Measurements from ENCODE around the gene LIMS2.

Gene LIMS2

GRCh38 chr2:127640082-127641072, 35.0 kb downstream of the LIMS2 start:
- Histone ChIP-seq H3K4me3 (ENCODE audit: low read length in 2 of 2) (no peak overlapping the region), H2BK12ac (ENCODE audit: low read length) (peak overlapping the region; percentile 43), H3K36me3 (replicated peaks in 1 of 2; ENCODE audit: control insufficient read depth in 2 of 2, insufficient read depth in 2 of 2, low read length in 2 of 2) (no peaks in the 10 kb centered on the region), H2BK120ac (ENCODE audit: low read depth, low read length) (peak overlapping the region; percentile 38), H4K8ac (ENCODE audit: low read depth, low read length) (no peak overlapping the region), H3K14ac (ENCODE audit: low read length) (peak overlapping the region; percentile 32), H3K9me3 (replicated peaks in 1 of 2; ENCODE audit: control insufficient read depth in 2 of 2, insufficient read depth in 1 of 2, low read depth in 1 of 2, low read length in 2 of 2) (no peaks in the 10 kb centered on the region), H2BK15ac (ENCODE audit: low read length) (peak overlapping the region; percentile 80), H3K4ac (ENCODE audit: low read length) (peak overlapping the region; percentile 31), H3K27me3 (ENCODE audit: control insufficient read depth in 3 of 3, insufficient read depth in 3 of 3, low read depth in 1 of 3, low read length in 3 of 3) (peaks cover 0 to 2% (median 0%) of the 10 kb centered on the region in 3 experiments), H3K23ac (ENCODE audit: low read depth, low read length, poor library complexity) (peak overlapping the region; percentile 18), H2BK5ac (ENCODE audit: low read length) (no peak overlapping the region), H2AK5ac (ENCODE audit: low read depth, low read length) (peak overlapping the region; percentile 89), H3K4me1 (ENCODE audit: control insufficient read depth in 2 of 2, insufficient read depth in 1 of 2, low read depth in 1 of 2, low read length in 2 of 2) (peaks cover 13 to 20% of the 10 kb centered on the region in 2 donors), H3K9ac (ENCODE audit: low read depth, low read length, poor library complexity) (peak overlapping the region; percentile 24), H3K4me2 (ENCODE audit: insufficient read depth, low read length, poor library complexity, severe bottlenecking) (no peak overlapping the region), H3K18ac (ENCODE audit: low read length) (peak overlapping the region; percentile 73), H3K79me1 (ENCODE audit: low read depth, low read length) (no peaks in the 10 kb centered on the region), H3K27ac (replicated peaks; ENCODE audit: low read length) (no peak overlapping the region), H4K91ac (ENCODE audit: low read depth, low read length, poor library complexity) (no peak overlapping the region), H2AFZ (ENCODE audit: low read length) (peak overlapping the region; percentile 84)
- WGBS, 2 donors (ENCODE audit: extremely low coverage in 2 of 2, insufficient read length in 2 of 2, insufficient replicate concordance in 1 of 2), result no CpG with 5 or more reads among the region's 25 CpGs
- no peak for DNase-seq (ENCODE audit: low spot score)

GRCh38 chr2:127639111-127639474, 36.2 kb downstream of the LIMS2 start:
- Histone ChIP-seq H4K8ac (ENCODE audit: low read depth, low read length) (no peak overlapping the region), H3K36me3 (replicated peaks in 1 of 2; ENCODE audit: control insufficient read depth in 2 of 2, insufficient read depth in 2 of 2, low read length in 2 of 2) (no peaks in the 10 kb centered on the region), H3K23ac (ENCODE audit: low read depth, low read length, poor library complexity) (no peak overlapping the region), H3K14ac (ENCODE audit: low read length) (no peak overlapping the region), H2BK5ac (ENCODE audit: low read length) (no peak overlapping the region), H2BK15ac (ENCODE audit: low read length) (no peak overlapping the region), H2AFZ (ENCODE audit: low read length) (no peak overlapping the region), H3K4ac (ENCODE audit: low read length) (no peak overlapping the region), H2AK5ac (ENCODE audit: low read depth, low read length) (no peak overlapping the region), H3K9ac (ENCODE audit: low read depth, low read length, poor library complexity) (no peak overlapping the region), H3K4me3 (ENCODE audit: low read length in 2 of 2) (no peak overlapping the region), H3K18ac (ENCODE audit: low read length) (no peak overlapping the region), H3K4me2 (ENCODE audit: insufficient read depth, low read length, poor library complexity, severe bottlenecking) (no peak overlapping the region), H3K9me3 (replicated peaks in 1 of 2; ENCODE audit: control insufficient read depth in 2 of 2, insufficient read depth in 1 of 2, low read depth in 1 of 2, low read length in 2 of 2) (no peaks in the 10 kb centered on the region), H4K91ac (ENCODE audit: low read depth, low read length, poor library complexity) (no peak overlapping the region), H2BK12ac (ENCODE audit: low read length) (peak overlapping the region; percentile 25), H3K27ac (replicated peaks; ENCODE audit: low read length) (no peak overlapping the region), H3K79me1 (ENCODE audit: low read depth, low read length) (no peaks in the 10 kb centered on the region), H3K27me3 (ENCODE audit: control insufficient read depth in 3 of 3, insufficient read depth in 3 of 3, low read depth in 1 of 3, low read length in 3 of 3) (no peaks in the 10 kb centered on the region), H3K4me1 (ENCODE audit: control insufficient read depth in 2 of 2, insufficient read depth in 1 of 2, low read depth in 1 of 2, low read length in 2 of 2) (peaks cover 11 to 16% of the 10 kb centered on the region in 2 donors), H2BK120ac (ENCODE audit: low read depth, low read length) (no peak overlapping the region)
- no CpG with 5 or more reads among the region's 13 CpGs for WGBS, 2 donors (ENCODE audit: extremely low coverage in 2 of 2, insufficient read length in 2 of 2, insufficient replicate concordance in 1 of 2)
- no peak for DNase-seq (ENCODE audit: low spot score)

- Histone ChIP-seq H2BK5ac (ENCODE audit: low read length) (no peak overlapping the region), H3K4me2 (ENCODE audit: insufficient read depth, low read length, poor library complexity, severe bottlenecking) (no peak overlapping the region), H3K36me3 (replicated peaks in 1 of 2; ENCODE audit: control insufficient read depth in 2 of 2, insufficient read depth in 2 of 2, low read length in 2 of 2) (no peaks in the 10 kb centered on the region), H3K4me3 (ENCODE audit: low read length in 2 of 2) (no peak overlapping the region), H2BK120ac (ENCODE audit: low read depth, low read length) (peak overlapping the region; percentile 87), H3K27me3 (ENCODE audit: control insufficient read depth in 3 of 3, insufficient read depth in 3 of 3, low read depth in 1 of 3, low read length in 3 of 3) (no peaks in the 10 kb centered on the region), H3K9me3 (replicated peaks in 1 of 2; ENCODE audit: control insufficient read depth in 2 of 2, insufficient read depth in 1 of 2, low read depth in 1 of 2, low read length in 2 of 2) (no peaks in the 10 kb centered on the region), H4K8ac (ENCODE audit: low read depth, low read length) (peak overlapping the region; percentile 23), H3K27ac (replicated peaks; ENCODE audit: low read length) (no peak overlapping the region), H3K23ac (ENCODE audit: low read depth, low read length, poor library complexity) (peak overlapping the region; percentile 91), H3K18ac (ENCODE audit: low read length) (peak overlapping the region; percentile 96), H2AFZ (ENCODE audit: low read length) (peak overlapping the region; percentile 85), H2BK15ac (ENCODE audit: low read length) (peak overlapping the region; percentile 91), H2AK5ac (ENCODE audit: low read depth, low read length) (peak overlapping the region; percentile 96), H4K91ac (ENCODE audit: low read depth, low read length, poor library complexity) (peak overlapping the region; percentile 81), H3K4me1 (ENCODE audit: control insufficient read depth in 2 of 2, insufficient read depth in 1 of 2, low read depth in 1 of 2, low read length in 2 of 2) (peaks cover 11 to 16% of the 10 kb centered on the region in 2 donors), H3K14ac (ENCODE audit: low read length) (peak overlapping the region; percentile 4), H2BK12ac (ENCODE audit: low read length) (peak overlapping the region; percentile 25), H3K9ac (ENCODE audit: low read depth, low read length, poor library complexity) (peak overlapping the region; percentile 15), H3K79me1 (ENCODE audit: low read depth, low read length) (no peaks in the 10 kb centered on the region), H3K4ac (ENCODE audit: low read length) (peak overlapping the region; percentile 46)
- DNase-seq (ENCODE audit: low spot score), result no peak
- WGBS, 2 donors (ENCODE audit: extremely low coverage in 2 of 2, insufficient read length in 2 of 2, insufficient replicate concordance in 1 of 2), result no CpG with 5 or more reads among the region's 23 CpGs
These were observed 36.8 kb downstream of the LIMS2 start for GRCh38 chr2:127638361-127639110.

All from neuronal stem cell (in vitro differentiated cells).